Activated naive CD8-positive, alpha-beta T cell treated with anti-CD3 and anti-CD28 coated beads, Interleukin-2, amount 10 ng/mL, durations not matched to agents 7 days and 5 days (primary cell): ENCODE measurements around the gene KMT2D. TPM values are rescaled to one million over a fixed set of nuclear protein-coding genes. Genes with fewer than 3 reads are reported as not detected.

Source experiments
- ATAC-seq: fragments of 150-1000 bp; cut with Tn5 transposase; one replicate; pipeline ENCODE4 v1.10.0; 2021; ENCODE audit warnings: low read depth, moderate library complexity
- POLR2A ChIA-PET: fragments of 350-600 bp; sonication (Branson Sonifier 250); formaldehyde crosslinking; loops from one replicate; lab custom pipeline; 2021; ENCODE audit warnings: antibody characterized with exemption; lab: Charles Lee
- DNase-seq: peaks from one replicate; pipeline ENCODE4 v3.0.0; 2021
- H3K27ac Mint-ChIP-seq: one replicate; pipeline ENCODE4 v1.8.0; 2022; ENCODE audit warnings: mild to moderate bottlenecking, mixed read lengths
- H3K27me3 Mint-ChIP-seq: one replicate; pipeline ENCODE4 v1.8.0; 2022; ENCODE audit warnings: mild to moderate bottlenecking, moderate library complexity, mixed read lengths
- H3K36me3 Mint-ChIP-seq: one replicate; pipeline ENCODE4 v1.8.0; 2021; ENCODE audit warnings: mild to moderate bottlenecking, mixed read lengths
- H3K4me1 Mint-ChIP-seq: one replicate; pipeline ENCODE4 v1.8.0; 2021; ENCODE audit warnings: mixed read lengths
- H3K4me3 Mint-ChIP-seq: one replicate; pipeline ENCODE4 v1.8.0; 2022; ENCODE audit warnings: mild to moderate bottlenecking, moderate library complexity, mixed read lengths
- H3K9me3 Mint-ChIP-seq: one replicate; pipeline ENCODE4 v1.8.0; 2021; ENCODE audit warnings: mixed read lengths
- total RNA-seq, 2 experiments: library from RNA; stranded (reverse); gene quantifications; one replicate each; pipeline ENCODE4 v1.2.3, GENCODE V29; 2021

Gene KMT2D
- total RNA-seq, 2 experiments from 2014 or later, result 123 to 129 TPM

GRCh38 chr12:49046129-49046895 is 14.3 kb downstream of the KMT2D start:
- H3K27ac Mint-ChIP-seq, result no peak overlapping the region
- POLR2A ChIA-PET, result interaction anchor here (0.7 kb wide), 1 partner anchor 278 kb away, joined by 3 read pairs; no protein-coding TSS in a partner anchor
- H3K27me3 Mint-ChIP-seq, result no peaks in the 10 kb centered on the region
- H3K9me3 Mint-ChIP-seq, result no peaks in the 10 kb centered on the region
- no peak for DNase-seq
- peaks cover 33% of the 10 kb centered on the region for H3K36me3 Mint-ChIP-seq
- no peak overlapping the region for H3K4me3 Mint-ChIP-seq
- H3K4me1 Mint-ChIP-seq, result peaks cover 5% of the 10 kb centered on the region
- ATAC-seq, result no peak

DNA sequence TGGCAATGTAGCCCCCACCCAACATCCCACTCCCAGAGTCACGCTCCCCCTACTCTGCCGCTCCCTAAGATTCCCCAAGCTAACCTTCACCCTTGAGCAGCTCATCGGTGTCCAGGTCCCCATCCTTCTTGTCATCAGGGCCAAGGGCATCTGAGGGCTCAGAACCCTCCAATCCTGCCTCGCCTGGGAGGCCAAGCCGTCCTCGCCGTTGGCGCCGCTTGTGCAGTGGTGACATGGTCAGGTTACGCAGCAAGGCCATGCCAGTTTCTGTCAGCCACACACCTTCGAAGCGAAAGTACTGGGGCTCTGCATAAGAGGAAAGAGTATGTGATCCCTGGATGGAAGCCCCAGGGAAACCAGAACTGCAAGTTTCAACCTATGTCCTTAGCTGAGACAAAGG is 15.9 kb downstream of the KMT2D start:
- ATAC-seq, result no peak
- H3K27ac Mint-ChIP-seq, result no peak overlapping the region
- H3K9me3 Mint-ChIP-seq, result no peaks in the 10 kb centered on the region
- no peak for DNase-seq
- no peaks in the 10 kb centered on the region for H3K27me3 Mint-ChIP-seq
- POLR2A ChIA-PET, result interaction anchor here (0.8 kb wide), 1 partner anchor 11 kb away, joined by 4 read pairs; no protein-coding TSS in a partner anchor
- H3K4me1 Mint-ChIP-seq, result peaks cover 4% of the 10 kb centered on the region
- H3K4me3 Mint-ChIP-seq, result no peak overlapping the region
- H3K36me3 Mint-ChIP-seq, result peaks cover 30% of the 10 kb centered on the region

- peak; percentile 81 for ATAC-seq
- DNase-seq, result peak; percentile 86
- Mint-ChIP-seq H3K9me3 (no peaks in the 10 kb centered on the region), H3K27me3 (no peaks in the 10 kb centered on the region), H3K36me3 (peaks cover 29% of the 10 kb centered on the region), H3K27ac (peak overlapping the region; percentile 44), H3K4me1 (peaks cover 4% of the 10 kb centered on the region), H3K4me3 (no peak overlapping the region)
- POLR2A ChIA-PET, result interaction anchor here (1.9 kb wide), 1 partner anchor 47 kb away, joined by 6 read pairs; no protein-coding TSS in a partner anchor
Observed at GRCh38 chr12:49043856-49044258, 16.7 kb downstream of the KMT2D start.

DNA sequence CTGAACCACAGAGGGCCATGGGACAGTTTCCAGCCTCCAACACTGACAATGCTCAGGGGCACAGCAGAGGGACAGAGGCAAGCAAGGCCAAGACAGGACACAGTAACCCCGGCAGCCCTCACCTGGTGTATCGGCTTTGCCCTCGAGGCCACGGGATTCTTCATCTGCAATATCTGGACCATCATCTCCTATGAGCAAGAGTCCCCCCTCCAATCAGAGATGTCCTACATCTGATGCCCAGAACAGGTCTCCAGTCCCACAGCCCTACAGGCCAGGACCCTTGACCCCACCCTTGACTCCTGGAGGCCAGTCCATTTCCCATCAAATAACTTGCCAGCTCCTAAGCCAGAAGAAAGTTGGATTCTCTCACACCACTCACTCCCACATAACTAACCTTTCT is 17.4 kb downstream of the KMT2D start:
- H3K4me1 Mint-ChIP-seq, result peaks cover 4% of the 10 kb centered on the region
- DNase-seq (no peak), ATAC-seq (no peak)
- POLR2A ChIA-PET, result interaction anchor here (0.9 to 1.9 kb wide), 2 partner anchors 12 to 46 kb away, joined by 3 to 6 read pairs; no protein-coding TSS in a partner anchor
- peaks cover 25% of the 10 kb centered on the region for H3K36me3 Mint-ChIP-seq
- H3K4me3 Mint-ChIP-seq, result no peak overlapping the region
- H3K27me3 Mint-ChIP-seq, result no peaks in the 10 kb centered on the region
- no peak overlapping the region for H3K27ac Mint-ChIP-seq
- H3K9me3 Mint-ChIP-seq, result no peaks in the 10 kb centered on the region

- POLR2A ChIA-PET, result interaction anchor here (1.9 kb wide), 1 partner anchor 45 kb away, joined by 6 read pairs; no protein-coding TSS in a partner anchor
- H3K27ac Mint-ChIP-seq, result no peak overlapping the region
- ATAC-seq (no peak), DNase-seq (no peak)
- peaks cover 16% of the 10 kb centered on the region for H3K36me3 Mint-ChIP-seq
- peaks cover 4% of the 10 kb centered on the region for H3K4me1 Mint-ChIP-seq
- H3K4me3 Mint-ChIP-seq, result no peak overlapping the region
- no peaks in the 10 kb centered on the region for H3K27me3 Mint-ChIP-seq
- H3K9me3 Mint-ChIP-seq, result no peaks in the 10 kb centered on the region
Observed at GRCh38 chr12:49041881-49042484, 18.6 kb downstream of the KMT2D start.

- POLR2A ChIA-PET, result interaction anchor here (1.5 kb wide), 1 partner anchor 21 kb away, joined by 4 read pairs; no protein-coding TSS in a partner anchor
- DNase-seq (no peak), ATAC-seq (no peak)
- Mint-ChIP-seq H3K36me3 (peaks cover 18% of the 10 kb centered on the region), H3K9me3 (no peaks in the 10 kb centered on the region), H3K27me3 (no peaks in the 10 kb centered on the region), H3K4me3 (no peak overlapping the region), H3K4me1 (peaks cover 4% of the 10 kb centered on the region), H3K27ac (no peak overlapping the region)
Observed at GRCh38 chr12:49041036-49041880, 19.3 kb downstream of the KMT2D start.

GRCh38 chr12:49040364-49040855 is 20.2 kb downstream of the KMT2D start:
- Mint-ChIP-seq H3K36me3 (peaks cover 18% of the 10 kb centered on the region), H3K4me3 (no peak overlapping the region), H3K27me3 (no peaks in the 10 kb centered on the region), H3K4me1 (peaks cover 4% of the 10 kb centered on the region), H3K9me3 (no peaks in the 10 kb centered on the region), H3K27ac (no peak overlapping the region)
- no peak for ATAC-seq
- no peak for DNase-seq
- POLR2A ChIA-PET, result interaction anchor here (1.5 kb wide), 1 partner anchor 21 kb away, joined by 4 read pairs; no protein-coding TSS in a partner anchor

- H3K4me1 Mint-ChIP-seq, result peaks cover 4% of the 10 kb centered on the region
- no peak for ATAC-seq
- no peak overlapping the region for H3K27ac Mint-ChIP-seq
- H3K4me3 Mint-ChIP-seq, result no peak overlapping the region
- no peaks in the 10 kb centered on the region for H3K27me3 Mint-ChIP-seq
- no peak for DNase-seq
- POLR2A ChIA-PET, result interaction anchor here (1.5 kb wide), 1 partner anchor 20 kb away, joined by 4 read pairs; no protein-coding TSS in a partner anchor
- H3K9me3 Mint-ChIP-seq, result no peaks in the 10 kb centered on the region
- H3K36me3 Mint-ChIP-seq, result peaks cover 18% of the 10 kb centered on the region
Observed at GRCh38 chr12:49039421-49040363, 20.9 kb downstream of the KMT2D start.

- Mint-ChIP-seq H3K36me3 (peaks cover 12% of the 10 kb centered on the region), H3K9me3 (no peaks in the 10 kb centered on the region), H3K27ac (no peak overlapping the region), H3K4me1 (no peaks in the 10 kb centered on the region), H3K27me3 (no peaks in the 10 kb centered on the region), H3K4me3 (no peak overlapping the region)
- POLR2A ChIA-PET, result interaction anchor here (0.8 kb wide), 1 partner anchor 10 kb away, joined by 3 read pairs; no protein-coding TSS in a partner anchor
- ATAC-seq, result no peak
- DNase-seq, result no peak
Observed at GRCh38 chr12:49038291-49038955, 22.2 kb downstream of the KMT2D start.

DNA sequence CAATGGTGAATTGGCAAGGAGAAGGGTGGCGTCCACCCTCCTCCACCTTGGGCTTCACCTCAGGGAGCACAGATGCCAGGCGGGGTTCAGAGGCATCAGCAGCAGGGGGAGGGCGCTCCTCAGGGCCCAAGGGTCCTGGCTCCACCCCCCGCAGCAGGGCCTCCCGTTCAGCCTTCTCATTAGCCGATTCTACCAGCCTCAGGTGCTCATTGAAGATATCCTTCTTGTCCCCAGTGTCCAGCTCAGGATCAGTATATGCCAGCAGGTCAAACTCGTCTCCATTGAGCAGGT is 22.7 kb downstream of the KMT2D start:
- Mint-ChIP-seq H3K27me3 (no peaks in the 10 kb centered on the region), H3K36me3 (peaks cover 12% of the 10 kb centered on the region), H3K4me1 (no peaks in the 10 kb centered on the region), H3K9me3 (no peaks in the 10 kb centered on the region), H3K27ac (no peak overlapping the region), H3K4me3 (no peak overlapping the region)
- no peak for DNase-seq
- POLR2A ChIA-PET, result interaction anchor here (0.8 kb wide), 1 partner anchor 9 kb away, joined by 3 read pairs; no protein-coding TSS in a partner anchor
- no peak for ATAC-seq

DNA sequence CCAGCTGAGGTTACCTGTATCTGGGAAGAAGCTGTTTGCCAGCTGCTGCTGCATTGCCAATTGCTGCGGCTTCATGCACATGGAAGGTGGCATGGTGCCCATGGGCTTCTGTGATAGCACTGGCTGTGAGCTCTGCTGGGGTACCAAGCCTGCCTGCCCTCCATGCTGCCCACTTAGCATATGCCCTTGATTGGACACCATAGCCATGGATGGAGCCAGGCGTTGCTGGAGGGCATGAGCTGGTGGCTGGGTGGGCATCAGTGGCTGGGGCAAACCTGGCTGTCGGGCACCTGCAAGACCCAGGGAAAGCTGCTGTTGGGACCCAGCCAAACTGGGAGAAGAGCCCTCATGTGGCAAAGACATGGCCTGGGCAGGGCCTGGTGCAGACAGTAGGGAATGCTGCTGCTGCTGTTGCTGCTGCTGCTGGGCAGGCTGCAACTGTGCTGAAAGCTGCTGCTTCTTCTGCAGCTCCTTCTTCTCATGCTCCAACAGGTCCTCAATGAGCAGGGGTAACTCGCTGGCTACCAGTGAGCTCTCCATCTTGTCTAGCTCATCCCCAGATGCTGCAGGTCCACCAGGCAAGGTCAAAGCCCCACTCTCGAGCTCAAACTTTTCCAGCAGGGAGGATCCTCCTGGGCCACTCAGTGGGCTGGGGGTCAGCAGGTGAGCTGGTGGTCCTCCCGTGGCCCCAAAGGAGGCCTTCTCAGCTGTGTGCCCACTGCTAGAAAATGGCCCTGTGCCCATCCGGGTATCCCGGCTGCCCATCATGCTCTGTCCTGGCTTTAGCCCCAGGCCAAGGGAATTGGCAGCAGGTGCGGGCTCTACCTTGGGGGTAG is 23.3 kb downstream of the KMT2D start:
- H3K27me3 Mint-ChIP-seq, result no peaks in the 10 kb centered on the region
- peaks cover 11% of the 10 kb centered on the region for H3K36me3 Mint-ChIP-seq
- H3K9me3 Mint-ChIP-seq, result no peaks in the 10 kb centered on the region
- H3K4me3 Mint-ChIP-seq, result no peak overlapping the region
- ATAC-seq, result no peak
- no peak overlapping the region for H3K27ac Mint-ChIP-seq
- no peaks in the 10 kb centered on the region for H3K4me1 Mint-ChIP-seq
- DNase-seq, result no peak
- POLR2A ChIA-PET, result interaction anchor here (0.8 kb wide), 1 partner anchor 63 kb away, joined by 3 read pairs; no protein-coding TSS in a partner anchor
